Subcutaneous adipose tissue (tissue), 4 donors: Measurements from ENCODE around the gene SRCIN1. TPM values are rescaled to one million over a fixed set of nuclear protein-coding genes. Genes with fewer than 3 reads are reported as not detected.

Experiments
- total RNA-seq, 4 donors: library from RNA; depleted of rRNA; stranded (reverse); fragments of >200 nt; gene quantifications; one replicate each; pipeline ENCODE4 v1.1.0, GENCODE V29; 2016
- TF ChIP-seq, protein P1 (sequence below): fragments of 450-650 bp; IDR thresholded peaks from one replicate; pipeline ENCODE4 v1.5.1; 2016; ENCODE audit warnings: low read depth, mild to moderate bottlenecking, control low read depth, antibody characterized with exemption, moderate library complexity

The SRCIN1 gene
- total RNA-seq, 4 donors from 2014 or later = 0.82 to 11.5 (median 4.0) TPM

DNA sequence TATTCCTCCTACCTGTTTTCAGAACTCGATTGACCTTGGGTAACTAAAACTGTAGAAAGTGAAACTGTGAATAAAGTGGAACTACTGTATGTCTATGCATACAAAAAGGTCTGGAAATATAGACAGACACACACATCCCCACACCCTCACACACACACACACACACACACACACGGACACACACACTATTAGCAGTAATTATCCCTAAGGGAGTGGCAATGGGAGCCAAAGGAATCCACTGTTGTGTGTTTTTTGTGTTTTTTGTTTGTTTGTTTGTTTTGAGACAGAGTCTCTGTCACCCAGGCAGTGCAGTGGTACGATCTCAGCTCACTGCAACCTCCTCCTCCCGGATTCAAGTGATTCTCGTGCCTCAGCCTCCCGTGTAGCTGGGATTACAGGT, 26.6 kb upstream of the SRCIN1 start:
- TF ChIP-seq, protein P1, sequence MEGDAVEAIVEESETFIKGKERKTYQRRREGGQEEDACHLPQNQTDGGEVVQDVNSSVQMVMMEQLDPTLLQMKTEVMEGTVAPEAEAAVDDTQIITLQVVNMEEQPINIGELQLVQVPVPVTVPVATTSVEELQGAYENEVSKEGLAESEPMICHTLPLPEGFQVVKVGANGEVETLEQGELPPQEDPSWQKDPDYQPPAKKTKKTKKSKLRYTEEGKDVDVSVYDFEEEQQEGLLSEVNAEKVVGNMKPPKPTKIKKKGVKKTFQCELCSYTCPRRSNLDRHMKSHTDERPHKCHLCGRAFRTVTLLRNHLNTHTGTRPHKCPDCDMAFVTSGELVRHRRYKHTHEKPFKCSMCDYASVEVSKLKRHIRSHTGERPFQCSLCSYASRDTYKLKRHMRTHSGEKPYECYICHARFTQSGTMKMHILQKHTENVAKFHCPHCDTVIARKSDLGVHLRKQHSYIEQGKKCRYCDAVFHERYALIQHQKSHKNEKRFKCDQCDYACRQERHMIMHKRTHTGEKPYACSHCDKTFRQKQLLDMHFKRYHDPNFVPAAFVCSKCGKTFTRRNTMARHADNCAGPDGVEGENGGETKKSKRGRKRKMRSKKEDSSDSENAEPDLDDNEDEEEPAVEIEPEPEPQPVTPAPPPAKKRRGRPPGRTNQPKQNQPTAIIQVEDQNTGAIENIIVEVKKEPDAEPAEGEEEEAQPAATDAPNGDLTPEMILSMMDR = no peak

DNA sequence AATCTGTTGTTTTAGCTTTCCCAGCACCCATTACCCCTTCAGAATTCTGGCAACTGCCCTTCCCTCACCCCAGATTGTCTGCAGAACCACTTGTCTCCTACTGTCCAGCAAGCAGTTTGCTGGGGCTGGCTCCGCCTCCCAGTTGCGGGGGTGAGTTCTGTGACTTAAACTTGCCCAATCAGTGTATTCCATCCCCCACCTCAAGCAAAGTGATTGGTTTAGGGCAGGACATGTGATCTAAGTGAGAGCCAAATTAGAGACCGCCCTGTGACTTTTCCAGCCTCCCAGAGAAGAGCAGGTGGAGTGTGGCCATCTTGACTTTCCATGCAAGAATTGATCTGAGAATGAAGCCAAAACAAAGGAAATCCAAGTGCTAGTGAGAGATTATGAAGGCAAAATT, 22.7 kb upstream of the SRCIN1 start:
- TF ChIP-seq, protein P1 = no peak

DNA sequence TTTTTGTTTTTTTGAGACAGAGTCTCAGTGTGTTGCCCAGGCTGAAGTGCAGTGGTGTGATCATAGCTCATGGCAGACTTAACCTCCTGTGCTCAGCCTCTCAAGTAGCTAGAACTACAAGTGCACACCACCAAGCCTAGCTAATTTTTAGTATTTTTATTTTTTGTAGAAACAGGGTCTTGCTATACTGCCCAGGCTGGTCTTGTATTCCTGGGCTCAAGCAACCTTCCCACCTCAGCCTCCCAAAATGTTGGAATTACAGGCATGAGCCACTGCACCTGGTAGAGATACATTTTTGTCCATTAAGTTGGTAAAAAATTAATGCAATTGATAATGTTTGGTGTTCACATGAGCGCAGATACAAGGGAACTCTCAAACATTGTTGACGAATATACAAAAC, 22.2 kb upstream of the SRCIN1 start:
- TF ChIP-seq, protein P1 = no peak

DNA sequence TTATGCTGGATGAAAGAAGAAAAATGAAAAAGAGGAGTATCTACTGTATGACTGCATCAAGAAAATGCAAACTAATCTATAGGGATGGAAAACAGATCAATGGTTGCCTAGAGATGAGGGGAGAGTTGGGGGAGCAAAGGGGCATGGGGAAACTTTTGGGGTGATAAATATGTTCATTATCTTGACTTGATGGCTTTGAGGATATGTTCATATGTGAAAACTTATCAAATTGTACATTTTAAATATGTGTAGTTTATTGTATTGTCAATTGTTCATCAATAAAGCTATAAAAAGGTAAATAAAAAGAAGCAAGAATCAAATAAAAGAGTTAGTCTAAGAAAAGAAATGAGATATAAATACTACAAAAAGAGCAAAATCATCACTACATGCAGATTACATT, 19.7 kb upstream of the SRCIN1 start:
- TF ChIP-seq, protein P1 = no peak

DNA sequence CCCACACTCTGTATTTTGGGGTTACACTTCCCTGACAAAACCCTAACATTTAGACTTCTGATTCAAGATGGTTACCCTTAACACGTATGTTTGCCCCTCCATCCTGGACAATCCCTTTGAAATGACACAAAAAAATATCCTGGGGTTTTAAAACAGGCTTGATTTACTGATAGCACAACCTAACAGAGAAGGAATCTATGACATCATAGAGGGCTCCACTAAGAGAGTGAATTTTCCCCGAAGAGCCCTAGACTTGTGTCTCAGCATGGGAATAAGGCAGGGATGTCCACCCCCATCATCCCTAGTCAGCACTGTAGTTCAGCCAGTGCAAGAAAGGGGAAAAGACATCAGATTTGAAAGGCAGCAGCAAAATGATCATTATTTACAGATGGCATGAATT, 15.8 kb upstream of the SRCIN1 start:
- TF ChIP-seq, protein P1 = no peak

DNA sequence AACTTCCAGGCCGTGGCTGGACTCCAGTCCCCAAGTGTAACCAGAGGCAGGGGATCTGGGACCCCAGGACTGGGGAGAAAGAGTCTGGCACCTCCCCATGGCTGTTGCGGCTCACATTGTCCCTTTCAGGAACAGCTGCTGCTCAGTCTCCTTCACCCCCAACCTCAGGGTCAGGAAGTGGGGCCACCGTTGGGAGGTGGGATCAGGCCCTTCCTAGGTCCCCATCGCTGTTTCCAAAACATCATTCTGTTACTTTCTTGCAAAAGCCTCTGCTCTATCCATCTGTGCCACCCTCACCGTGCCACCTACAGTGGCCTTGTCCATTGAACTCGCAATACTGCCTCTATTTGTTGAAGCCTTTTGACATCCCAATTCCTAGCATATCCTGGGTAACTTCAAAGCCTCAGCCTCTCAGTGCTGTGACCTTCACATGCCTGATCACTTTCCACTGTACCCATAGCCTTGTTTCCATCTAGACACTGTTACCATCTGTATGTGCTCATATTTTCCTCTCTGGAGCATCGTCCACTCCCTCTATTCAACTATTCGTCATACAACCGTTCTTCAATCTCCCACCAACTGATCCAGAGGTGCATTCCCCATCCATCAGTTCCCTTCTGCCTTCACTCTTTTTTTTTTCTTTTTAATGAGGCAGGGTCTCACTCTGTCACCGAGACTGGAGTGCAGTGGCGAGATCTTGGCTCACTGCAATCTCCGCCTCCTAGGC, 15.0 kb upstream of the SRCIN1 start:
- TF ChIP-seq, protein P1 = no peak

DNA sequence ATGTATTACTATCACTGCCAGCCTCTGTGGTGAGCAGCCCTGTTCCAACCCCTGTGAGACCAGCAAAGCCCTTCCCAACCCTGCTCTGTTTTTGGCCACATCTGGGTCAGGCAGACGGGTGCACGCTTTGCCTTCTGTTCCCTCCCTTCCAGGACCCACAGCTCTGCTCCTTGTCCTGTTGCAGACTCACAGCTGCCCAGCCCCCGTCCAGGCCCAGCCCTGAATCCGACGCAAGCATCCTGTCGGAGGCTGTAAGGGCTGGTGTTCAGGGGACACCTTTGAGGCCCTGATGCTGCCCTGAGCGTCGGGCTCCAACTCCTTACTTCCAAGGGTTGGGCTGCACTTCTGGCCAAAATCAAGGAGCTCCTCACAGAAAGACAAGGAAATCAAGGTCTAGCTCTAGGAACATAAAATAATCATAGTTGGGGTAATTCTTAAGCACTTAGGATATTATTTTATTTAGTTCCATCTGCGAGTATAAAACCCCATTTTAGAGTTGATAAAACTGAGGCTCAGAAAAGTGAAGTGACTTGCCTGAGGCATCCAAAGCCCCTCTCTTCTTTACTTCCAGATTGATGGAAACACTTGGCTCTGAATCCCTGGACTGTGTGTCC, 14.3 kb upstream of the SRCIN1 start:
- TF ChIP-seq, protein P1 = no peak
